ENCODE measurements around the gene EIF4E1B. TPM values are rescaled to one million over a fixed set of nuclear protein-coding genes. Genes with fewer than 3 reads are reported as not detected.

The EIF4E1B gene
- total RNA-seq, 4 donors from 2014 or later: not detected

DNA sequence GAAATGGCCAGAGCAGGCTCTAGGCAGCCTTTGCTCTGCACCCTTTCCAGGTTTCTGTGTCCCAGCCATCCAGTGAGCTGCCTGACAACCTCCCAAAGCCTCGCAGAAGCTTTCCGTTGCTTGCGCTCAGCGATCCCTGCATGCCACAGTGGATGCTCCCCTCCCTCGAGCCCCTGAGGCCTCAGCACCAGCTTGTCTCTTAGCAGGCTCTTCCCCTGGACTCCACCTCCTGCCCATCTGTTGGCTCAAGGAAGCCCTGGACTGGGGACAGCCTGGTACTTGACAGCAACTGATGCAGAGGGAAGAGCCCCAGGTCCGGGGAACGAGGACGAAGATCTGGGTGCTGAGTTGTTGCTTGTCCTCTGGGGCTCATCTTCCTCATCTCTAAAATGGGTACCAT is 40.0 kb downstream of the EIF4E1B start:
- DNase-seq: no peak
- 73% methylated on average over 6 of the region's 8 CpGs; no CpG with 5 or more reads in 1 of the 2 donors for WGBS, 2 donors
- intact Hi-C loops (cut with DNase I): no loop called here
- peaks cover 0 to 71% (median 0%) of the 10 kb centered on the region in 4 donors for H3K27me3 ChIP-seq
- TF ChIP-seq, protein P1, sequence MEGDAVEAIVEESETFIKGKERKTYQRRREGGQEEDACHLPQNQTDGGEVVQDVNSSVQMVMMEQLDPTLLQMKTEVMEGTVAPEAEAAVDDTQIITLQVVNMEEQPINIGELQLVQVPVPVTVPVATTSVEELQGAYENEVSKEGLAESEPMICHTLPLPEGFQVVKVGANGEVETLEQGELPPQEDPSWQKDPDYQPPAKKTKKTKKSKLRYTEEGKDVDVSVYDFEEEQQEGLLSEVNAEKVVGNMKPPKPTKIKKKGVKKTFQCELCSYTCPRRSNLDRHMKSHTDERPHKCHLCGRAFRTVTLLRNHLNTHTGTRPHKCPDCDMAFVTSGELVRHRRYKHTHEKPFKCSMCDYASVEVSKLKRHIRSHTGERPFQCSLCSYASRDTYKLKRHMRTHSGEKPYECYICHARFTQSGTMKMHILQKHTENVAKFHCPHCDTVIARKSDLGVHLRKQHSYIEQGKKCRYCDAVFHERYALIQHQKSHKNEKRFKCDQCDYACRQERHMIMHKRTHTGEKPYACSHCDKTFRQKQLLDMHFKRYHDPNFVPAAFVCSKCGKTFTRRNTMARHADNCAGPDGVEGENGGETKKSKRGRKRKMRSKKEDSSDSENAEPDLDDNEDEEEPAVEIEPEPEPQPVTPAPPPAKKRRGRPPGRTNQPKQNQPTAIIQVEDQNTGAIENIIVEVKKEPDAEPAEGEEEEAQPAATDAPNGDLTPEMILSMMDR (IDR thresholded peaks at IDR 0.05): no peak
- H3K36me3 ChIP-seq: no peaks in the 10 kb centered on the region
- no peaks in the 10 kb centered on the region for H3K4me1 ChIP-seq
- no peak overlapping the region for H3K4me3 ChIP-seq
- H3K9me3 ChIP-seq: no peaks in the 10 kb centered on the region
- H3K27ac ChIP-seq: no peak overlapping the region

DNA sequence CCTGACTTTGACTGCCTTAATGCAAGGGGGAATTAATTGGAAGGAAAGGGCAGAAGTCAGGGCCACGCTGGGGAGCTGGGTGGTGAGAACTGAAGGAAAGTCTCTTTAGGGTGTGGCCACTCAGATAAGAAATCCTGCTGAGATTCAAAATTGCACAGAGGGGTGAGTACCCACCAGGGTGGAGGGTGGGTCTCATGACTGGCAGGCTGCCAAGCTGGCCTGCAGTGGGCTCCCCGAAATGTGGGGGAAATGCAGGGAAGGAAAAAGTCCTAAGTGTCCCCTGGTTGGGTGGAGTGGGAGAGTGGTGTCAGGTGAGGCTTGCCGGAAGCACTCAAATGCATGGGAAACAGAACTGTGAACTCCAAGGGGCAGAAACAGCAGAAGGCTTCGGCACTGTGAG is 40.9 kb downstream of the EIF4E1B start:
- intact Hi-C loops (cut with DNase I): no loop called here
- no peak for TF ChIP-seq POLR2A (IDR thresholded peaks at IDR 0.05)
- TF ChIP-seq, protein P1 (IDR thresholded peaks at IDR 0.05): no peak

DNA sequence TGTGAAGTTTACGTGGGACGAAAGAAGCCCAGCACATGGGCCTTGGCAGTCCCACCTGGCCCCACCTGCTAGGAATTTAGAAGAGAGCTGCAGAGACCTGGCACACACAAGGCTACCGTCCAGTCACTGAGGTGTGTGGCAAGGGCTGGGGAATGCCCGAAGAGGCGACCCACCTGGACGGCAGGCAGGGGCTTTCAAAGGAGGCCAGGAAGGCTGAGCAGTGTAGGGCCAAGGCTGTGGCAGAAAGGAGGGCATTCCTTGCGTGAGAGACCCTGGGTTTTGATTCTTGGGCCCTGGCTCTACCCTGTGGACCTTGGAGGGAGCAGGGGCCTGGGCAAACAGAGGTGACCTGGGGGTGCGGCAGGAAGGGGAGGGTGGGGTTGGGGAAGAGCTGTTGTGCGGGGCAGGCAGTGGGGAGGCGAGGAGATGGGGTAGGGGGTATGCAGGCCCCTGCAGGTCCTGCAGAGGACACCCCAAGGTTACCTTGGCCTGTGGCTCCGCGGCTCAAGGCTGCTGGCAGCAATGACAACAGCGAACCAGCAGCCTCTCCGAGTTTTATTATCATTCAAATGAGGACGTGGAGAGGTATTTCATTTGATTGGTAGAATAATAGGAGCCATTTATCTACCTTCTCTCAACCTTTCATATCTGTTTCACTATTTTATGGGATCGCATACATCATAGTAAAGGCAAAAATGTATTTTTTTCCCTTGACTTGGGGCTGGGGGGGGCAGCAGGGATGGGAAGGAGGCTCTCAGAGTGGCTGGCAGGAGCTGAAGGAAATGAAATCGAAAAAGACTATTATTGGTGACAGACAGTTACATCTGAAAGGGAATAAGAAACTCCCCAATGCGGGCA is 41.6 kb downstream of the EIF4E1B start:
- 53 to 62% methylated on average over 14 to 16 of the region's 18 CpGs for WGBS, 2 donors
- Histone ChIP-seq H3K27me3 (peaks cover 0 to 74% (median 0%) of the 10 kb centered on the region in 4 donors), H3K4me3 (no peak overlapping the region), H3K4me1 (no peaks in the 10 kb centered on the region), H3K36me3 (no peaks in the 10 kb centered on the region), H3K27ac (no peak overlapping the region), H3K9me3 (no peaks in the 10 kb centered on the region)
- no peak for DNase-seq
- TF ChIP-seq POLR2A (IDR thresholded peaks at IDR 0.05): no peak
- TF ChIP-seq, protein P1 (IDR thresholded peaks at IDR 0.05): no peak
- intact Hi-C loops (cut with DNase I): no loop called here

More for the DNA sequence above, 40.9 kb downstream of the EIF4E1B start:
- Histone ChIP-seq H3K27me3 (peaks cover 0 to 66% (median 0%) of the 10 kb centered on the region in 4 donors), H3K4me3 (no peak overlapping the region), H3K4me1 (no peaks in the 10 kb centered on the region), H3K9me3 (no peaks in the 10 kb centered on the region), H3K27ac (no peak overlapping the region), H3K36me3 (no peaks in the 10 kb centered on the region)
- no peak for DNase-seq
- WGBS, 2 donors: 53 to 81% methylated on average over 4 of the region's 4 CpGs

DNA sequence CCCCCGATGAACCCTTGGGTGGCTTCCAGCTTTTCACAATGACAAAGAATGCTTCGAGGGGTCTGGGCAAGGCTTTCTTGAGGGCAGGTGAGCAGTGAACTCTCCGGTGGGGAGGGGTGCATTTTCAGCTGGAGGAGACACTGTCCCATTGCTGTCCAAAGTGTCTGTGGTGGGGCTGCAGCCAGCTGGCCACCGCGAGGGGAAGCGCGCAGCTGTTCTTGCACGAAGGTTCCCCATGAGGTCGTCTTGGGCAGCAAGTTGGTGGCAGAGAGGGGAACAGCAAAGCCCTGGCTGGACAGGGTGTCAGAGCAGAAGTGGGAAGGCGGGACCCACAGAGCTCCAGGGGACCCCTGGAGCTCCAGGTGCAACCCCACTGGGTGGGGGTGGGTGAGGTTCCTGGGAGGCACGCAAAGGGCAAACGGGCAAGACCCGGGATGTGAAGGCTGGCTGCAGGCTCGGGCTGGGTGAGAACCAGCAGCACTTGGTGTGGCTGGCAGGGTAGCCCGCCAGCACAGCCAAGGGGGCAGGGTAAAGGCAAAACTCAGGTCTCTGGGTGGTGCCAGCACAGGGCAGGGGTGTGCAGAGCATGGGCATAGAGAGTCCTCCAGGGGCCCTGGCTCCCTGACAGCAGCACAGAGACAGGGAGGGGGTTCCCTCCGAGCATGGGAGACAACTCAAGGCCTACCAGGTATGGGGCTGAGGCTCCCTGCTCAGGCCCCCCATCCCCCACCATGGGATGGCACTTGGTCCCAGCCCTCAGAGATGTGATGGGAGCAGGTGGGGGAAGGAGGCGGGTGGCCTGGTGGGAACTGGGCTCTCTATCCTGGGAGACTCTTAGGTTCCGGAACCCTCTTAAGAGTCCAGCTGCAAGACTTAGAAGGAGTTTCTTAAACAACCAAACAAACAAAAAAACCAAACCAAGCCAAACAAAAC is 43.4 kb downstream of the EIF4E1B start:
- peaks cover 0 to 75% (median 0%) of the 10 kb centered on the region in 4 donors for H3K27me3 ChIP-seq
- intact Hi-C loops (cut with DNase I): no loop called here
- DNase-seq: no peak
- H3K36me3 ChIP-seq: no peaks in the 10 kb centered on the region
- H3K9me3 ChIP-seq: no peaks in the 10 kb centered on the region
- H3K4me3 ChIP-seq: no peak overlapping the region
- no peak overlapping the region for H3K27ac ChIP-seq
- no peaks in the 10 kb centered on the region for H3K4me1 ChIP-seq
- TF ChIP-seq, protein P1 (IDR thresholded peaks at IDR 0.05): no peak
- TF ChIP-seq POLR2A (IDR thresholded peaks at IDR 0.05): no peak
- 84 to 95% methylated on average over 10 to 13 of the region's 18 CpGs for WGBS, 2 donors
